ENCODE measurements around the gene MED19.

DNA sequence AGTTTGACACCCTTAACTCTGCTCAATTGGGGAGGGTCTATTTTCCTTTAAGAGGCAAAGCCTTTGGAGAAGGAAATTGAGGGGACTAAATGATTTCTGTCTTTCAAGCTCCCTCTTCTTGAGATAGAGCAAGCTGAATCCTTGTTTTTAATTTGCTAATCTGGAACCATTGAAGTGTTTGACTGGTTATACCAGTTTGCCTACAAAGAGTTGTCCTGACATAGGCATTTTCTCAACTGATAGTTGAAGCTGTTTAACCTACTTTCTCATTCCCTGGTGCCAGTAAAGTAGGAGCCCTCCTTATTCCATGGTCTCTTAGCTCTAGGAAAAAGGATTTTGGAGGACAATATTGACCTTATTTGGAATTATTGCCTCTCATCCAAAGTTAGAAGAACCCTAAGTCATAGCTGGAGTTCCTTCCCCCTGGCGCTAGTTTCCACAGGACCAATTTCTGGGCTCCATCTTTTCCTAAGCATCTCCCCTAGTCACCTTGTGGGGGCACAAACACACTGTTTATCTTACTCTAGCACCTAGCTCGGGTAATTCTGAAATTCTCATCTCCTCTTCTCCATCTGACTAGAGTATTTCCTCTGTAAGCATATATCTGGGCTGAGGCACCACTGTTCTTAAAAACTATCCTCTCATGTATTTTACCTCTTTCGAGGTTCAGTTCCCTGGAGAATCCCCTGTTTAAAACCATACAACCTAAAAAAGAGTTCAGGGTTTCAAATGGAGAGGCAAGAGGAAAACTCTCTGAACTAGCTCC lies 36.7 kb downstream of the MED19 start:
- TF ChIP-seq POLR2AphosphoS5 (IDR thresholded peaks at IDR 0.05; ENCODE audit: low read depth, low read length) (no peak), TAF1 (IDR thresholded peaks at IDR 0.05; ENCODE audit: low read depth, low read length) (no peak), PAX5 (IDR thresholded peaks at IDR 0.05; ENCODE audit: insufficient read depth, low read length, severe bottlenecking) (no peak), POLR2A (IDR thresholded peaks at IDR 0.05; ENCODE audit: low read depth, low read length) (no peak), SPI1 (IDR thresholded peaks at IDR 0.05; ENCODE audit: low read depth, low read length) (no peak), POU2F2 (IDR thresholded peaks at IDR 0.05; ENCODE audit: low read depth, low read length) (no peak)
